ENCODE results near the gene SERF1A. TPM values are rescaled to one million over a fixed set of nuclear protein-coding genes. Genes with fewer than 3 reads are reported as not detected.
A peak's percentile ranks its signal among the peaks of the same experiment; 100 is the strongest.
"Not testable (repeated sequence)": the region's sequence is repeated elsewhere in the genome, so short reads cannot be mapped to it uniquely, and the experiment has no call there.

Gene SERF1A
- total RNA-seq, 5 donors from 2014 or later (not counting 1 experiment from before 2014, with no cell fraction given) = 3.7 to 14.9 (median 11.1) TPM

- H3K9me3 ChIP-seq; H3K9me3 Mint-ChIP-seq; H3K27me3 Mint-ChIP-seq; H3K4me3 ChIP-seq (ENCODE audit: control insufficient read depth in 1 of 2, extremely low read depth in 1 of 2, low read length in 1 of 2); H3K4me3 Mint-ChIP-seq; H3K27ac ChIP-seq (ENCODE audit: low read length); H3K36me3 ChIP-seq (ENCODE audit: control insufficient read depth in 2 of 2, extremely low read depth in 1 of 2, insufficient read depth in 1 of 2, low read length in 1 of 2); DNase-seq; H3K27me3 ChIP-seq (replicated peaks in 1 of 2; ENCODE audit: control insufficient read depth in 2 of 2, extremely low read depth in 1 of 2, insufficient read depth in 2 of 2, low read length in 1 of 2); H3K27ac Mint-ChIP-seq; CTCF ChIA-PET; POLR2A ChIA-PET; H3K4me1 ChIP-seq (ENCODE audit: control insufficient read depth in 1 of 2, extremely low read depth in 1 of 2, insufficient read depth in 2 of 2, low read length in 2 of 2); H3K36me3 Mint-ChIP-seq; H3K4me1 Mint-ChIP-seq: not testable (repeated sequence)
- peak in 3 of 4 experiments; percentile 41 to 53 (median 45) for ATAC-seq (replicated peaks in 1 of 4)
- WGBS (ENCODE audit: insufficient coverage) = no CpG with 5 or more reads among the region's 16 CpGs
Measured at GRCh38 chr5:70925211-70925562, 24.7 kb downstream of the SERF1A start.

GRCh38 chr5:70931709-70932368 is 31.4 kb downstream of the SERF1A start:
- H3K4me1 Mint-ChIP-seq; H3K27ac Mint-ChIP-seq; CTCF ChIA-PET; DNase-seq; POLR2A ChIA-PET; H3K27ac ChIP-seq (ENCODE audit: low read length); H3K36me3 ChIP-seq (ENCODE audit: control insufficient read depth in 2 of 2, extremely low read depth in 1 of 2, insufficient read depth in 1 of 2, low read length in 1 of 2); H3K36me3 Mint-ChIP-seq; H3K27me3 ChIP-seq (replicated peaks in 1 of 2; ENCODE audit: control insufficient read depth in 2 of 2, extremely low read depth in 1 of 2, insufficient read depth in 2 of 2, low read length in 1 of 2); H3K4me1 ChIP-seq (ENCODE audit: control insufficient read depth in 1 of 2, extremely low read depth in 1 of 2, insufficient read depth in 2 of 2, low read length in 2 of 2); H3K9me3 Mint-ChIP-seq; H3K4me3 ChIP-seq (ENCODE audit: control insufficient read depth in 1 of 2, extremely low read depth in 1 of 2, low read length in 1 of 2); H3K27me3 Mint-ChIP-seq; ATAC-seq (replicated peaks in 1 of 4); H3K4me3 Mint-ChIP-seq; H3K9me3 ChIP-seq: not testable (repeated sequence)
- WGBS (ENCODE audit: insufficient coverage) = no CpG with 5 or more reads among the region's 6 CpGs

- H3K36me3 ChIP-seq (ENCODE audit: control insufficient read depth in 2 of 2, extremely low read depth in 1 of 2, insufficient read depth in 1 of 2, low read length in 1 of 2) = not testable (repeated sequence)
Measured at GRCh38 chr5:70932560-70932959, 32.1 kb downstream of the SERF1A start.

GRCh38 chr5:70953068-70953467 is 52.6 kb downstream of the SERF1A start:
- H3K36me3 ChIP-seq (ENCODE audit: control insufficient read depth in 2 of 2, extremely low read depth in 1 of 2, insufficient read depth in 1 of 2, low read length in 1 of 2); DNase-seq; H3K27ac ChIP-seq (ENCODE audit: low read length); H3K9me3 Mint-ChIP-seq; ATAC-seq (replicated peaks in 1 of 4); H3K4me3 Mint-ChIP-seq; H3K4me3 ChIP-seq (ENCODE audit: control insufficient read depth in 1 of 2, extremely low read depth in 1 of 2, low read length in 1 of 2); H3K27ac Mint-ChIP-seq; POLR2A ChIA-PET; H3K27me3 ChIP-seq (replicated peaks in 1 of 2; ENCODE audit: control insufficient read depth in 2 of 2, extremely low read depth in 1 of 2, insufficient read depth in 2 of 2, low read length in 1 of 2); H3K9me3 ChIP-seq; H3K4me1 ChIP-seq (ENCODE audit: control insufficient read depth in 1 of 2, extremely low read depth in 1 of 2, insufficient read depth in 2 of 2, low read length in 2 of 2); H3K27me3 Mint-ChIP-seq; H3K4me1 Mint-ChIP-seq; CTCF ChIA-PET; H3K36me3 Mint-ChIP-seq: not testable (repeated sequence)
- no CpG with 5 or more reads among the region's 10 CpGs for WGBS (ENCODE audit: insufficient coverage)

More at GRCh38 chr5:70932560-70932959, 32.1 kb downstream of the SERF1A start:
- H3K4me1 ChIP-seq (ENCODE audit: control insufficient read depth in 1 of 2, extremely low read depth in 1 of 2, insufficient read depth in 2 of 2, low read length in 2 of 2); H3K9me3 ChIP-seq; H3K27me3 ChIP-seq (replicated peaks in 1 of 2; ENCODE audit: control insufficient read depth in 2 of 2, extremely low read depth in 1 of 2, insufficient read depth in 2 of 2, low read length in 1 of 2); CTCF ChIA-PET; H3K9me3 Mint-ChIP-seq; H3K27ac Mint-ChIP-seq; H3K27me3 Mint-ChIP-seq; H3K4me1 Mint-ChIP-seq; ATAC-seq (replicated peaks in 1 of 4); DNase-seq; POLR2A ChIA-PET; H3K27ac ChIP-seq (ENCODE audit: low read length); H3K4me3 Mint-ChIP-seq; H3K36me3 Mint-ChIP-seq; H3K4me3 ChIP-seq (ENCODE audit: control insufficient read depth in 1 of 2, extremely low read depth in 1 of 2, low read length in 1 of 2): not testable (repeated sequence)
- WGBS (ENCODE audit: insufficient coverage) = no CpG with 5 or more reads among the region's 1 CpG

Other genes starting within 250 kb of the SERF1A start
- 10 to 100 TPM; 29.1 to 81.4 (median 38.9) TPM for gene SMN1, start 24.4 kb downstream of the SERF1A start, total RNA-seq
- gene NAIP, start 124.7 kb downstream of the SERF1A start, total RNA-seq = 10 to 100 TPM; 12.8 to 34.6 (median 17.9) TPM
- 10 to 100 TPM; 16.0 to 41.3 (median 22.4) TPM for gene GTF2H2, start 167.0 kb downstream of the SERF1A start, total RNA-seq